Measurements from ENCODE around the gene SPOP.

SPOP gene

DNA sequence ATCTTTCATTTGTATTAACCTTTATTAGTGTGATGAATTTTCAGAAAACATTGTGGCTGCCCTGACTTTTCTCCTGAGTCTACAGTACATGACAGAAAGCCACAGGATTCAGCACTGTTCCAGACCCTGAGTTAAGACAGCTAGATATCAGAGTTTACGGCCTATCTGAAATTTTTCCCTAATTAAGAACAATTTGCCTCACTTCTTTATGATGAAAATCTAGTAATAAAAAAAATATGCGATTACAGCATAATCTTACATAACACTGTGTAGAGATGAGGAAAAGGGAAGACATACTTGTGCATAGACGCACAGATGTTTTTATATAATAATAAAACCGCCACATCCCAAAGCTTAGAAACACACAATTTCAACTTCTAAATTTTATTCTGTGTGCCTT lies 7.3 kb downstream of the SPOP start:
- Histone ChIP-seq H3K4me2 (ENCODE audit: insufficient read depth, low read length) (no peak overlapping the region), H3K9ac (ENCODE audit: low read depth, low read length) (no peak overlapping the region), H4K20me1 (ENCODE audit: insufficient read depth, low read length) (peaks cover 33% of the 10 kb centered on the region), H3K27ac (ENCODE audit: low read length) (no peak overlapping the region), H3K36me3 (ENCODE audit: insufficient read depth, low read length) (peaks cover 19% of the 10 kb centered on the region), H3K4me3 (ENCODE audit: low read depth in 1 of 2, low read length in 2 of 2) (no peak overlapping the region), H3K9me3 (ENCODE audit: insufficient read depth, low read length, severe bottlenecking) (no peaks in the 10 kb centered on the region), H2AFZ (ENCODE audit: low read depth, low read length) (no peak overlapping the region), H3K4me1 (ENCODE audit: insufficient read depth, low read length) (peaks cover 13% of the 10 kb centered on the region), H3K79me2 (ENCODE audit: insufficient read depth, low read length) (peaks cover 92% of the 10 kb centered on the region), H3K27me3 (ENCODE audit: insufficient read depth, low read length, poor library complexity) (no peaks in the 10 kb centered on the region)
- ATAC-seq (ENCODE audit: insufficient read depth, low read depth) = no peak
- TF ChIP-seq CTCF (IDR thresholded peaks at IDR 0.05; ENCODE audit: borderline replicate concordance, extremely low read depth, low read length, poor library complexity, severe bottlenecking) (no peak), EZH2 (IDR thresholded peaks at IDR 0.05; ENCODE audit: borderline replicate concordance, low read depth, low read length, severe bottlenecking) (no peak)
- DNase-seq = no peak

DNA sequence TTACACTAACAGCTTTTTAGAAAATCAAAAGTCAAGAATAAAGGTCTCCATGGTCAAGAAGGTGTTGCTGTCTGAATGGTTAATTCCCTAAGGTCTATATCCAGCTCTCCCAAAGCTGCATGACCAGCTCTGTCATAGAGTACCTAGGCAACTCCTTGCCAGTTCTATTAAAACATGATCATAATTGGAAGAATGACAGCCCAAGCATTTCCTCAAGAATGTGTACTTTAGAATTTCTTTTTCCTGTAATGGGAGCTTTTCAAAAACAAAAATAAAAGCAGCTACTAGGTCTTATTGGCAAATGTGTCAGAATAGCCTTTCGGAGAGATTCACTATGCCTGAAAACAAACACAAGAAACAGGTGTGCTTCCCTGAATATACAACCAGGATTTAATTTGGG lies 7.9 kb downstream of the SPOP start:
- Histone ChIP-seq H3K27me3 (ENCODE audit: insufficient read depth, low read length, poor library complexity) (no peaks in the 10 kb centered on the region), H3K27ac (ENCODE audit: low read length) (no peak overlapping the region; the same call in 1 of the 2 replicates), H3K9me3 (ENCODE audit: insufficient read depth, low read length, severe bottlenecking) (no peaks in the 10 kb centered on the region), H3K9ac (ENCODE audit: low read depth, low read length) (no peak overlapping the region), H3K79me2 (ENCODE audit: insufficient read depth, low read length) (peaks cover 90% of the 10 kb centered on the region), H3K36me3 (ENCODE audit: insufficient read depth, low read length) (peaks cover 14% of the 10 kb centered on the region), H3K4me3 (ENCODE audit: low read depth in 1 of 2, low read length in 2 of 2) (no peak overlapping the region), H3K4me2 (ENCODE audit: insufficient read depth, low read length) (no peak overlapping the region), H4K20me1 (ENCODE audit: insufficient read depth, low read length) (peaks cover 28% of the 10 kb centered on the region; the same call in 1 of the 2 replicates), H3K4me1 (ENCODE audit: insufficient read depth, low read length) (peaks cover 6% of the 10 kb centered on the region; the same call in 1 of the 2 replicates), H2AFZ (ENCODE audit: low read depth, low read length) (no peak overlapping the region)
- ATAC-seq (ENCODE audit: insufficient read depth, low read depth) (no peak), DNase-seq (no peak)
- TF ChIP-seq CTCF (IDR thresholded peaks at IDR 0.05; ENCODE audit: borderline replicate concordance, extremely low read depth, low read length, poor library complexity, severe bottlenecking) (no peak), EZH2 (IDR thresholded peaks at IDR 0.05; ENCODE audit: borderline replicate concordance, low read depth, low read length, severe bottlenecking) (no peak)

- TF ChIP-seq EZH2 (IDR thresholded peaks at IDR 0.05; ENCODE audit: borderline replicate concordance, low read depth, low read length, severe bottlenecking) = no peak
- no peak for TF ChIP-seq CTCF (IDR thresholded peaks at IDR 0.05; ENCODE audit: borderline replicate concordance, extremely low read depth, low read length, poor library complexity, severe bottlenecking)
- no peak for ATAC-seq (ENCODE audit: insufficient read depth, low read depth)
Measured at GRCh38 chr17:49667854-49668253, 10.0 kb downstream of the SPOP start.

More at GRCh38 chr17:49667854-49668253, 10.0 kb downstream of the SPOP start:
- Histone ChIP-seq H3K4me1 (ENCODE audit: insufficient read depth, low read length) (no peaks in the 10 kb centered on the region), H3K27me3 (ENCODE audit: insufficient read depth, low read length, poor library complexity) (no peaks in the 10 kb centered on the region), H3K4me3 (ENCODE audit: low read depth in 1 of 2, low read length in 2 of 2) (no peak overlapping the region), H3K36me3 (ENCODE audit: insufficient read depth, low read length) (peaks cover 23% of the 10 kb centered on the region), H3K4me2 (ENCODE audit: insufficient read depth, low read length) (no peak overlapping the region), H3K9me3 (ENCODE audit: insufficient read depth, low read length, severe bottlenecking) (no peaks in the 10 kb centered on the region), H3K79me2 (ENCODE audit: insufficient read depth, low read length) (peaks cover 90% of the 10 kb centered on the region), H4K20me1 (ENCODE audit: insufficient read depth, low read length) (peaks cover 36% of the 10 kb centered on the region), H2AFZ (ENCODE audit: low read depth, low read length) (no peak overlapping the region), H3K9ac (ENCODE audit: low read depth, low read length) (no peak overlapping the region), H3K27ac (ENCODE audit: low read length) (no peak overlapping the region)
- no peak for DNase-seq
